CD4-positive, alpha-beta T cell (primary cell): ENCODE measurements around the gene SEMA3D. TPM values are rescaled to one million over a fixed set of nuclear protein-coding genes. Genes with fewer than 3 reads are reported as not detected.

ENCODE experiments used
- ATAC-seq: fragments of 200-7000 bp; cut with Tn5 transposase; one replicate; pipeline ENCODE4 v1.10.0; 2022; ENCODE audit warnings: mild to moderate bottlenecking; ENCODE audit not compliant: poor library complexity
- CTCF ChIA-PET: fragments of 350-600 bp; sonication (Branson Sonifier 250); formaldehyde crosslinking; loops from one replicate; lab custom pipeline; 2021; ENCODE audit warnings: antibody characterized with exemption, inconsistent platforms; lab: Charles Lee
- POLR2A ChIA-PET: fragments of 350-600 bp; sonication (Branson Sonifier 250); formaldehyde crosslinking; loops from one replicate; lab custom pipeline; 2021; ENCODE audit warnings: antibody characterized with exemption, inconsistent platforms; lab: Charles Lee
- DNase-seq, 14 experiments: peaks; one replicate each; pipeline ENCODE4 v3.0.0-alpha.2; 2013 to 2020; ENCODE audit warnings: mixed read lengths in 2 of 14
- H3K27ac ChIP-seq, 2 donors: one replicate each; pipeline versions ENCODE4 v1.5.1 to v1.7.0; 2013; ENCODE audit warnings: low read length in 2 of 2, low read depth in 1 of 2, mild to moderate bottlenecking in 1 of 2
- H3K27me3 ChIP-seq, 2 experiments: 1 replicate in 1 of 2; 2 replicates in 1 of 2; pipeline versions ENCODE4 v1.6.1 to v1.7.0; 2013; ENCODE audit warnings: low read length in 2 of 2, control low read depth in 1 of 2, mild to moderate bottlenecking in 1 of 2, moderate library complexity in 1 of 2; ENCODE audit not compliant: insufficient read depth in 2 of 2, control insufficient read depth in 1 of 2
- H3K36me3 ChIP-seq: one replicate; pipeline ENCODE4 v1.6.1; 2013; ENCODE audit warnings: low read length, control low read depth; ENCODE audit not compliant: insufficient read depth
- H3K4me1 ChIP-seq: one replicate; pipeline ENCODE4 v1.6.1; 2013; ENCODE audit warnings: low read length, control low read depth; ENCODE audit not compliant: insufficient read depth
- H3K4me3 ChIP-seq: one replicate; pipeline ENCODE4 v1.5.1; 2013; ENCODE audit warnings: mild to moderate bottlenecking, low read length, moderate library complexity
- H3K9me3 ChIP-seq, 2 experiments: 1 replicate in 1 of 2; 2 replicates in 1 of 2; pipeline versions ENCODE4 v1.6.1 to v1.7.0; 2013; ENCODE audit warnings: low read length in 2 of 2, mild to moderate bottlenecking in 2 of 2, control low read depth in 1 of 2, moderate library complexity in 1 of 2; ENCODE audit not compliant: control insufficient read depth in 1 of 2, insufficient read depth in 1 of 2
- H3K27ac Mint-ChIP-seq: one replicate; pipeline ENCODE4 v1.8.0; 2020; ENCODE audit warnings: mixed read lengths
- H3K27me3 Mint-ChIP-seq: one replicate; pipeline ENCODE4 v1.8.0; 2021; ENCODE audit warnings: mixed read lengths
- H3K36me3 Mint-ChIP-seq: one replicate; pipeline ENCODE4 v1.8.0; 2021; ENCODE audit warnings: low read depth, mixed read lengths
- H3K4me1 Mint-ChIP-seq: one replicate; pipeline ENCODE4 v1.8.0; 2021; ENCODE audit warnings: low read depth, mixed read lengths
- H3K4me3 Mint-ChIP-seq: one replicate; pipeline ENCODE4 v1.8.0; 2020; ENCODE audit warnings: mild to moderate bottlenecking, mixed read lengths
- H3K9me3 Mint-ChIP-seq: one replicate; pipeline ENCODE4 v1.8.0; 2020; ENCODE audit warnings: mixed read lengths
- CTCF ChIP-seq: fragments of 200-600 bp; IDR thresholded peaks from one replicate; pipeline ENCODE4 v1.8.0; 2022; ENCODE audit warnings: antibody characterized with exemption, mild to moderate bottlenecking
- intact Hi-C, 2 experiments: fragments of 100-400 bp; cut with DNase I in 1 of 2; cut with micrococcal nuclease in 1 of 2; formaldehyde crosslinking; loops; one replicate each; pipeline versions ENCODE4 v1.15.1 to v1.9.0; 2023 to 2025; cut with DNase I, micrococcal nuclease
- total RNA-seq, 174 experiments: library from RNA in 2 of 174; stranded (reverse) in 2 of 174; gene quantifications; one replicate each; pipeline ENCODE4 v1.2.3 and lab custom pipeline; 2021 to 2026

The SEMA3D gene
- total RNA-seq, 2 experiments from 2014 or later: not detected

- no peaks in the 10 kb centered on the region for H3K4me1 Mint-ChIP-seq
- intact Hi-C loops: no loop called here
Observed at GRCh38 chr7:85039196-85039923, 147.5 kb downstream of the SEMA3D start.

GRCh38 chr7:85038466-85038865 lies 148.4 kb downstream of the SEMA3D start:
- Histone ChIP-seq H3K9me3 (no peaks in the 10 kb centered on the region), H3K4me1 (no peaks in the 10 kb centered on the region), H3K4me3 (no peak overlapping the region), H3K27ac (no peak overlapping the region), H3K27me3 (no peaks in the 10 kb centered on the region), H3K36me3 (no peaks in the 10 kb centered on the region)
- DNase-seq (no peak), ATAC-seq (no peak)
- H3K4me1 Mint-ChIP-seq: no peaks in the 10 kb centered on the region
- ChIA-PET CTCF (no interaction called here), POLR2A (no interaction called here)
- no peaks in the 10 kb centered on the region for H3K27me3 Mint-ChIP-seq
- H3K36me3 Mint-ChIP-seq: no peaks in the 10 kb centered on the region
- intact Hi-C loops: no loop called here
- H3K27ac Mint-ChIP-seq: no peak overlapping the region
- H3K4me3 Mint-ChIP-seq: no peak overlapping the region
- no peaks in the 10 kb centered on the region for H3K9me3 Mint-ChIP-seq
- TF ChIP-seq CTCF: no peak

More at GRCh38 chr7:85039196-85039923, 147.5 kb downstream of the SEMA3D start:
- no peaks in the 10 kb centered on the region for H3K36me3 ChIP-seq
- no peak overlapping the region for H3K27ac Mint-ChIP-seq
- no peaks in the 10 kb centered on the region for H3K36me3 Mint-ChIP-seq
- no peak for DNase-seq
- no peaks in the 10 kb centered on the region for H3K27me3 Mint-ChIP-seq
- H3K9me3 Mint-ChIP-seq: no peaks in the 10 kb centered on the region
- no peaks in the 10 kb centered on the region for H3K27me3 ChIP-seq
- ATAC-seq: no peak
- H3K4me3 Mint-ChIP-seq: no peak overlapping the region
- POLR2A ChIA-PET: no interaction called here
- H3K9me3 ChIP-seq: no peaks in the 10 kb centered on the region
- CTCF ChIA-PET: no interaction called here
- TF ChIP-seq CTCF: no peak
- no peaks in the 10 kb centered on the region for H3K4me1 ChIP-seq
- H3K4me3 ChIP-seq: no peak overlapping the region
- H3K27ac ChIP-seq: no peak overlapping the region

GRCh38 chr7:85033263-85033662 lies 153.6 kb downstream of the SEMA3D start:
- H3K27ac ChIP-seq: no peak overlapping the region
- H3K27me3 ChIP-seq: no peaks in the 10 kb centered on the region
- no peaks in the 10 kb centered on the region for H3K36me3 Mint-ChIP-seq
- H3K4me3 ChIP-seq: no peak overlapping the region
- CTCF ChIA-PET: interaction anchor here (0.6 kb wide), 1 partner anchor 134 kb away, joined by 3 read pairs; no protein-coding TSS in a partner anchor
- no peaks in the 10 kb centered on the region for H3K4me1 Mint-ChIP-seq
- H3K4me1 ChIP-seq: no peaks in the 10 kb centered on the region
- peaks cover 9% of the 10 kb centered on the region for H3K27me3 Mint-ChIP-seq
- ATAC-seq: no peak
- intact Hi-C loops: no loop called here
- no peak overlapping the region for H3K4me3 Mint-ChIP-seq
- H3K9me3 Mint-ChIP-seq: no peaks in the 10 kb centered on the region
- DNase-seq: no peak
- TF ChIP-seq CTCF: no peak
- no peaks in the 10 kb centered on the region for H3K36me3 ChIP-seq
- no peak overlapping the region for H3K27ac Mint-ChIP-seq
- no peaks in the 10 kb centered on the region for H3K9me3 ChIP-seq
- POLR2A ChIA-PET: no interaction called here
